Neural progenitor cell (in vitro differentiated cells): ENCODE results near the gene BNIP1. TPM values are rescaled to one million over a fixed set of nuclear protein-coding genes. Genes with fewer than 3 reads are reported as not detected.

Experiments used
- DNase-seq: peaks from one replicate; pipeline ENCODE4 v3.0.0-alpha.2; 2016; ENCODE audit warnings: low spot score
- H2AFZ ChIP-seq: fragments of 200-600 bp; sonication (generic); replicated peaks from 2 replicates; pipeline ENCODE4 v1.6.1; 2016; ENCODE audit warnings: antibody characterized with exemption
- H3F3A ChIP-seq: fragments of 200-600 bp; sonication (generic); 2 replicates; pipeline ENCODE4 v1.6.1; 2016; ENCODE audit warnings: antibody characterized with exemption, low read depth
- H3K27ac ChIP-seq: fragments of 200-600 bp; sonication (generic); 2 replicates; pipeline ENCODE4 v1.5.1; 2016; ENCODE audit warnings: mild to moderate bottlenecking
- H3K27me3 ChIP-seq: fragments of 200-600 bp; sonication (generic); 2 replicates; pipeline ENCODE4 v1.6.1; 2016; ENCODE audit warnings: mild to moderate bottlenecking, moderate library complexity
- H3K36me3 ChIP-seq: fragments of 200-600 bp; sonication (generic); 2 replicates; pipeline ENCODE4 v1.5.1; 2016
- H3K4me1 ChIP-seq: fragments of 200-600 bp; sonication (generic); 2 replicates; pipeline ENCODE4 v1.6.1; 2016; ENCODE audit warnings: mixed run types
- H3K4me2 ChIP-seq: fragments of 200-600 bp; sonication (generic); 2 replicates; pipeline ENCODE4 v1.6.1; 2016
- H3K4me3 ChIP-seq: fragments of 200-600 bp; sonication (generic); 2 replicates; pipeline ENCODE4 v1.5.1; 2016
- H3K79me2 ChIP-seq: fragments of 200-600 bp; sonication (generic); 2 replicates; pipeline ENCODE4 v1.6.1; 2016; ENCODE audit warnings: low read depth
- H3K9ac ChIP-seq: fragments of 200-600 bp; sonication (generic); 2 replicates; pipeline ENCODE4 v1.6.1; 2016
- H3K9me3 ChIP-seq: fragments of 200-600 bp; sonication (generic); 2 replicates; pipeline ENCODE4 v1.5.1; 2016; ENCODE audit warnings: low read depth
- H4K20me1 ChIP-seq: fragments of 200-600 bp; sonication (generic); 2 replicates; pipeline ENCODE4 v1.6.1; 2016; ENCODE audit warnings: low read depth
- H3K27ac Mint-ChIP-seq: 3 replicates; pipeline ENCODE4 v1.8.0; 2021; ENCODE audit warnings: mixed read lengths
- H3K27me3 Mint-ChIP-seq: 2 replicates; pipeline ENCODE4 v1.8.0; 2022; ENCODE audit warnings: low read depth, mild to moderate bottlenecking, inconsistent platforms, moderate library complexity, mixed read lengths; ENCODE audit not compliant: insufficient read depth
- H3K36me3 Mint-ChIP-seq: 3 replicates; pipeline ENCODE4 v1.8.0; 2021; ENCODE audit warnings: mixed read lengths
- H3K4me1 Mint-ChIP-seq: 3 replicates; pipeline ENCODE4 v1.8.0; 2021; ENCODE audit warnings: mixed read lengths
- H3K4me3 Mint-ChIP-seq: 3 replicates; pipeline ENCODE4 v1.8.0; 2021; ENCODE audit warnings: mild to moderate bottlenecking, moderate library complexity, mixed read lengths
- H3K9me3 Mint-ChIP-seq: 3 replicates; pipeline ENCODE4 v1.8.0; 2020; ENCODE audit warnings: mixed read lengths
- EZH2 ChIP-seq: fragments of 200-600 bp; sonication (generic); IDR thresholded peaks from 2 replicates; pipeline ENCODE4 v1.6.1; 2017; ENCODE audit warnings: antibody characterized with exemption, mild to moderate bottlenecking, moderate library complexity
- EZH2phosphoT487 ChIP-seq: fragments of 200-600 bp; sonication (generic); IDR thresholded peaks from 2 replicates; pipeline ENCODE4 v1.6.1; 2017; ENCODE audit warnings: antibody characterized with exemption
- total RNA-seq: library from RNA; depleted of rRNA; stranded (reverse); fragments of >200 nt; gene quantifications from 2 replicates; pipeline ENCODE4 v1.2.3, GENCODE V29; 2015; ENCODE audit warnings: low replicate concordance
- TF ChIP-seq, protein P1 (sequence below): fragments of 200-600 bp; sonication (generic); IDR thresholded peaks from 2 replicates; pipeline ENCODE4 v1.5.1; 2017; ENCODE audit warnings: antibody characterized with exemption, mild to moderate bottlenecking

Gene BNIP1
- total RNA-seq, 1 donor from 2014 or later = 15.0 TPM

DNA sequence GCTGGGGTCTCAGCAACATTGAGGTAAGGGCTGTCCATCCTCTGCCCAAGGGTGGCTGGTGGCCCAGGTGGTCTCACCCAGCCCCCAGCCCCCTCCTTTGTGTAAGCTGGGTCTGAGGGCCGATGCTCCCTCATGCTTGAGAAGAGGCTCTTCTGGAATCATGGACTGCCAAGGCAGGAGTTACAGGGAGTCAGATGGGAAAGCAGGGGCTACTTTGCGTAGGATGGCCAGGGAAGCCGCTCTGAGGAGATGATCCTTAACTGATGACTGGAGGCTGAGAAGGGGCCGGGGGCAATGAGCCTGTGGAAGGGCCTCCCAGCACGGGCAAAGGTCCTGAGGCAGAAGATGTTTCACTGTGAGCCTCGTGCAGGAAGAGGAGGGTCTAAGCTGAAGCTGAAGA lies 67.0 kb downstream of the BNIP1 start:
- Histone ChIP-seq H3K4me3 (no peak overlapping the region), H3K27me3 (peaks cover 26% of the 10 kb centered on the region), H3K9me3 (no peaks in the 10 kb centered on the region), H3K36me3 (no peaks in the 10 kb centered on the region), H3K9ac (no peak overlapping the region), H3F3A (no peaks in the 10 kb centered on the region), H2AFZ (no peak overlapping the region), H3K4me1 (no peaks in the 10 kb centered on the region), H3K4me2 (no peak overlapping the region), H4K20me1 (no peaks in the 10 kb centered on the region), H3K27ac (no peak overlapping the region), H3K79me2 (no peaks in the 10 kb centered on the region)
- Mint-ChIP-seq H3K4me3 (no peak overlapping the region), H3K4me1 (no peaks in the 10 kb centered on the region), H3K27ac (no peak overlapping the region), H3K9me3 (no peaks in the 10 kb centered on the region), H3K36me3 (no peaks in the 10 kb centered on the region), H3K27me3 (peaks cover 22% of the 10 kb centered on the region)
- TF ChIP-seq, protein P1, sequence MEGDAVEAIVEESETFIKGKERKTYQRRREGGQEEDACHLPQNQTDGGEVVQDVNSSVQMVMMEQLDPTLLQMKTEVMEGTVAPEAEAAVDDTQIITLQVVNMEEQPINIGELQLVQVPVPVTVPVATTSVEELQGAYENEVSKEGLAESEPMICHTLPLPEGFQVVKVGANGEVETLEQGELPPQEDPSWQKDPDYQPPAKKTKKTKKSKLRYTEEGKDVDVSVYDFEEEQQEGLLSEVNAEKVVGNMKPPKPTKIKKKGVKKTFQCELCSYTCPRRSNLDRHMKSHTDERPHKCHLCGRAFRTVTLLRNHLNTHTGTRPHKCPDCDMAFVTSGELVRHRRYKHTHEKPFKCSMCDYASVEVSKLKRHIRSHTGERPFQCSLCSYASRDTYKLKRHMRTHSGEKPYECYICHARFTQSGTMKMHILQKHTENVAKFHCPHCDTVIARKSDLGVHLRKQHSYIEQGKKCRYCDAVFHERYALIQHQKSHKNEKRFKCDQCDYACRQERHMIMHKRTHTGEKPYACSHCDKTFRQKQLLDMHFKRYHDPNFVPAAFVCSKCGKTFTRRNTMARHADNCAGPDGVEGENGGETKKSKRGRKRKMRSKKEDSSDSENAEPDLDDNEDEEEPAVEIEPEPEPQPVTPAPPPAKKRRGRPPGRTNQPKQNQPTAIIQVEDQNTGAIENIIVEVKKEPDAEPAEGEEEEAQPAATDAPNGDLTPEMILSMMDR = no peak
- no peak for TF ChIP-seq EZH2phosphoT487
- TF ChIP-seq EZH2 = no peak
- no peak for DNase-seq

DNA sequence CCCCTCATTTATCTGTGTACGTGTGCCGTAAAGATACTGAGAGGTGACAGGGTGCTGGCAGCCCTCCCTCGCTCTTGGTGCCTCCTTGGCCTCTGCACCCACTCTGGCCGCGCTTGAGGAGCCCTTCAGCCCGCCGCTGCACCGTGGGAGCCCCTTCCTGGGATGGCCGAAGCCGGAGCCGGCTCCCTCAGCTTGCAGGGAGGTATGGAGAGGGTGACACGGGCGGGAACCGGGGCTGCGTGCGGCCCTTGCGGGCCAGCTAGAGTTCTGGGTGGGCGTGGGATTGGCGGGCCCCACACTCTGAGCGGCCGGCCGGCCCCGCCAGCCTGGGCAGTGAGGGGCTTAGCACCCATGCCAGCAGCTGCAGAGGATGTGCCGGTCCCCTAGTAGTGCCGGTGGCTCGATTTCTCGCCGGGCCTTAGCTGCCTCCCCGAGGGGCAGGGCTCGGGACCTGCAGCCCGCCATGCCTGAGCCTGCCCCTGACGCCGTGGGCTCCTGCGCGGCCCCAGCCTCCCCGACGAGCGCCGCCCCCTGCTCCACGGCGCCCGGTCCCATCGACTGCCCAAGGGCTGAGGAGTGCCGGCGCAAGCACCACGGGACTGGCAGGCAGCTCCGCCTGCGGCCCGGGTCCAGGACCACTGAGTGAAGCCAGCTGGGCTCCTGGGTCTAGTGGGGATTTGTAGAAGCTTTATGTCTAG lies 69.1 kb downstream of the BNIP1 start:
- peaks cover 20% of the 10 kb centered on the region for H3K27me3 Mint-ChIP-seq
- Histone ChIP-seq H3F3A (no peaks in the 10 kb centered on the region), H4K20me1 (no peaks in the 10 kb centered on the region)

More for the DNA sequence above, 69.1 kb downstream of the BNIP1 start:
- no peak overlapping the region for H2AFZ ChIP-seq
- no peaks in the 10 kb centered on the region for H3K9me3 ChIP-seq
- Mint-ChIP-seq H3K27ac (no peak overlapping the region), H3K9me3 (no peaks in the 10 kb centered on the region), H3K36me3 (no peaks in the 10 kb centered on the region), H3K4me1 (no peaks in the 10 kb centered on the region), H3K4me3 (no peak overlapping the region)
- H3K4me3 ChIP-seq = no peak overlapping the region
- H3K4me2 ChIP-seq = no peak overlapping the region
- H3K36me3 ChIP-seq = no peaks in the 10 kb centered on the region
- no peaks in the 10 kb centered on the region for H3K4me1 ChIP-seq
- no peak overlapping the region for H3K9ac ChIP-seq
- H3K27ac ChIP-seq = no peak overlapping the region
- TF ChIP-seq EZH2phosphoT487 = no peak
- TF ChIP-seq, protein P1 = no peak
- H3K27me3 ChIP-seq = peaks cover 19% of the 10 kb centered on the region
- DNase-seq = no peak
- H3K79me2 ChIP-seq = no peaks in the 10 kb centered on the region

Other genes starting within 250 kb of the BNIP1 start
- 55.7 and 99.3 TPM in 2 replicates for gene RPL26L1, start 185.1 kb upstream of the BNIP1 start, total RNA-seq
- 43.7 and 72.4 TPM in 2 replicates for gene ATP6V0E1, start 160.8 kb upstream of the BNIP1 start, total RNA-seq
- gene CREBRF, start 88.2 kb upstream of the BNIP1 start, total RNA-seq = 13.0 and 14.3 TPM in 2 replicates
- gene NKX2-5, start 90.7 kb downstream of the BNIP1 start, total RNA-seq = not detected in 2 replicates
- 25.3 and 39.5 TPM in 2 replicates for gene STC2, start 183.9 kb downstream of the BNIP1 start, total RNA-seq